MCF 10A (cell line): ENCODE data around the gene ADAM12. TPM values are rescaled to one million over a fixed set of nuclear protein-coding genes. Genes with fewer than 3 reads are reported as not detected.

ENCODE experiments used
- BruUV-seq: library from RNA; stranded (reverse); fragments of 400-500 nt; replicated peaks from 2 replicates; lab custom pipeline; 2021; lab: Mats Ljungman, UMichigan
- CTCF ChIA-PET: fragments of 300-600 bp; sonication (Branson Sonifier 250); formaldehyde crosslinking; extraction: SDS; loops from one replicate; lab custom pipeline; 2021; ENCODE audit warnings: antibody characterized with exemption, inconsistent platforms; lab: Yijun Ruan, JAX
- POLR2A ChIA-PET: fragments of 300-600, 350-650 bp; sonication (Branson Sonifier 250); formaldehyde crosslinking; extraction: SDS; loops from one replicate; lab custom pipeline; 2020; ENCODE audit warnings: antibody characterized with exemption, inconsistent platforms; lab: Yijun Ruan, JAX
- DNase-seq: peaks from one replicate; pipeline ENCODE4 v3.0.0-alpha.2; 2018; ENCODE audit not compliant: unreplicated experiment
- H3K27ac Mint-ChIP-seq: one replicate; pipeline ENCODE4 v1.8.0; 2022; ENCODE audit warnings: mild to moderate bottlenecking, low read depth, mixed read lengths; ENCODE audit not compliant: unreplicated experiment
- H3K27me3 Mint-ChIP-seq: one replicate; pipeline ENCODE4 v1.8.0; 2022; ENCODE audit warnings: mixed read lengths; ENCODE audit not compliant: insufficient read depth, unreplicated experiment
- H3K36me3 Mint-ChIP-seq: one replicate; pipeline ENCODE4 v1.8.0; 2022; ENCODE audit warnings: mild to moderate bottlenecking, moderate library complexity, mixed read lengths; ENCODE audit not compliant: insufficient read depth, unreplicated experiment
- H3K4me1 Mint-ChIP-seq: one replicate; pipeline ENCODE4 v1.8.0; 2022; ENCODE audit warnings: mixed read lengths; ENCODE audit not compliant: insufficient read depth, unreplicated experiment
- H3K4me3 Mint-ChIP-seq: one replicate; pipeline ENCODE4 v1.8.0; 2022; ENCODE audit warnings: mild to moderate bottlenecking, moderate library complexity, mixed read lengths; ENCODE audit not compliant: unreplicated experiment
- H3K9me3 Mint-ChIP-seq: one replicate; pipeline ENCODE4 v1.8.0; 2022; ENCODE audit warnings: mixed read lengths; ENCODE audit not compliant: unreplicated experiment
- intact Hi-C: fragments of 100-400 bp; cut with micrococcal nuclease; formaldehyde crosslinking; loops from 2 replicates; pipeline ENCODE4 v1.14.1; 2022
- total RNA-seq: library from RNA; stranded (reverse); gene quantifications from 2 replicates; pipeline ENCODE4 v1.2.3, GENCODE V29; 2022
- TF ChIP-seq, protein P1 (sequence below): fragments of 200-600 bp; IDR thresholded peaks from one replicate; pipeline ENCODE4 v1.8.0; 2022; ENCODE audit warnings: antibody characterized with exemption, mild to moderate bottlenecking; ENCODE audit not compliant: unreplicated experiment

The ADAM12 gene
- total RNA-seq, 1 experiment from 2014 or later: 2.2 TPM

DNA sequence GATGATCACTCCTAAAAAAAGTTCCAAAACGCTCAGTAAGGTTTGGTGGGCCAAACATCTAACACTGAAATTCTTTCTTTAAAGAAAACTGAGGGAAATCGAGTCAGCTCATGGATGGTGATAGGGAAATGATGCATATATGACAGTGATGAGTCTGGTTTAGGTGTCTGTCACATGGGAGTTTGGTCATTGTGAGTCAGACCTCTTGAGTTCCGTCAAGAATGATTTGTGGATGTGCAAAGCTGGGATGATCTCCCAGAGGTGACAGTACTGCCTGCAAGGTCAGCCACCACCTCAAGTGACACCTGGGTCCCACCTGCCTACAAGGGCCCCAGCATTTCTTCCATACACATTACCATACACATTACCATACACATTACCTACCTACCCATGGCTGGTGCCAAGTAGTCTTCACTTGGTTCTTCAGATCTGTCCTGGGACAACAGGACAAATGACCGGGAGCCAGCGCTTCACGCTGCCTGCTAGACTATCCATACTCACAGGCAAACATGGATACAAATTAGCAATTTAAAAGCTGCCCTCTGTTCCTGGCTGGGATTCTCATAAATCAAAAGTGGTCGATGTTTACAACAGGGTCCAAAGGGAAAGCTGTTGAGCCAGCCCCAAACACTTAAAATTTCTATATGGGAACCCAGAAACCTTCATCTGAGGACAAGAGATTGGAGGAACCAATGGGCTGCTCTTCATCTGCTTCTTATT is 128.4 kb downstream of the ADAM12 start:
- no peaks in the 10 kb centered on the region for H3K9me3 Mint-ChIP-seq
- ChIA-PET POLR2A (no interaction called here), CTCF (interaction anchor here (0.6 kb wide), 1 partner anchor 182 kb away, joined by 3 read pairs; no protein-coding TSS in a partner anchor)
- DNase-seq: no peak
- TF ChIP-seq, protein P1, sequence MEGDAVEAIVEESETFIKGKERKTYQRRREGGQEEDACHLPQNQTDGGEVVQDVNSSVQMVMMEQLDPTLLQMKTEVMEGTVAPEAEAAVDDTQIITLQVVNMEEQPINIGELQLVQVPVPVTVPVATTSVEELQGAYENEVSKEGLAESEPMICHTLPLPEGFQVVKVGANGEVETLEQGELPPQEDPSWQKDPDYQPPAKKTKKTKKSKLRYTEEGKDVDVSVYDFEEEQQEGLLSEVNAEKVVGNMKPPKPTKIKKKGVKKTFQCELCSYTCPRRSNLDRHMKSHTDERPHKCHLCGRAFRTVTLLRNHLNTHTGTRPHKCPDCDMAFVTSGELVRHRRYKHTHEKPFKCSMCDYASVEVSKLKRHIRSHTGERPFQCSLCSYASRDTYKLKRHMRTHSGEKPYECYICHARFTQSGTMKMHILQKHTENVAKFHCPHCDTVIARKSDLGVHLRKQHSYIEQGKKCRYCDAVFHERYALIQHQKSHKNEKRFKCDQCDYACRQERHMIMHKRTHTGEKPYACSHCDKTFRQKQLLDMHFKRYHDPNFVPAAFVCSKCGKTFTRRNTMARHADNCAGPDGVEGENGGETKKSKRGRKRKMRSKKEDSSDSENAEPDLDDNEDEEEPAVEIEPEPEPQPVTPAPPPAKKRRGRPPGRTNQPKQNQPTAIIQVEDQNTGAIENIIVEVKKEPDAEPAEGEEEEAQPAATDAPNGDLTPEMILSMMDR: no peak
- H3K4me1 Mint-ChIP-seq: no peaks in the 10 kb centered on the region
- no peak overlapping the region for H3K4me3 Mint-ChIP-seq
- intact Hi-C loops: loop anchor here (10.0 kb wide), 1 partner anchor 125 kb away; the partner anchor contains the start of gene ADAM12
- no peak overlapping the region for H3K27ac Mint-ChIP-seq
- BruUV-seq: no TSS peak
- H3K27me3 Mint-ChIP-seq: no peaks in the 10 kb centered on the region
- no peaks in the 10 kb centered on the region for H3K36me3 Mint-ChIP-seq

DNA sequence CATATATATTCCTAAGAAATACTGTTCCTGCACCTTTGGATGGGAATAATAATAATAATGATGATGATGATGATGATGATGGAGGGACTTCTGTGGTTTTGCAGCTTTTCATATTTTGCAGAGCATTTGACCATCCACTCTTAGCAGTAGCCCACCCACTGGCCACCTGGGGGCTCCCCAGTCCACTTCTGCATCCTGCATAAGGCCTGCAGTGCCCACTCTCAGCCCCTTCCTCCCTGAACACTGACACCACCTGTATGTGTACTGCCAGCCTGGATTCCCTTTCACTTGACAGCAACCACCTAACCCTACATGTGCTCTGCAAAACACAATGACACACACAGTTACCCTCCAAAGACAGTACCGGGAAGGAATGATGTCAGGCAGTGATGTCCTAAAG is 131.4 kb downstream of the ADAM12 start:
- Mint-ChIP-seq H3K4me1 (peaks cover 19% of the 10 kb centered on the region), H3K27me3 (no peaks in the 10 kb centered on the region), H3K27ac (no peak overlapping the region), H3K9me3 (peaks cover 5% of the 10 kb centered on the region), H3K36me3 (no peaks in the 10 kb centered on the region), H3K4me3 (no peak overlapping the region)
- intact Hi-C loops: loop anchor here (10.0 kb wide), 1 partner anchor 128 kb away; the partner anchor contains the start of gene ADAM12
- DNase-seq: no peak
- ChIA-PET CTCF (no interaction called here), POLR2A (no interaction called here)
- TF ChIP-seq, protein P1: no peak
- BruUV-seq: no TSS peak

GRCh38 chr10:126255313-126255712 is 133.0 kb downstream of the ADAM12 start:
- TF ChIP-seq, protein P1: no peak
- H3K4me1 Mint-ChIP-seq: peaks cover 19% of the 10 kb centered on the region
- no TSS peak for BruUV-seq
- H3K36me3 Mint-ChIP-seq: no peaks in the 10 kb centered on the region
- no peak overlapping the region for H3K27ac Mint-ChIP-seq
- no peaks in the 10 kb centered on the region for H3K27me3 Mint-ChIP-seq
- CTCF ChIA-PET: no interaction called here
- peaks cover 13% of the 10 kb centered on the region for H3K9me3 Mint-ChIP-seq
- H3K4me3 Mint-ChIP-seq: no peak overlapping the region
- POLR2A ChIA-PET: no interaction called here
- no peak for DNase-seq
- intact Hi-C loops: loop anchor here (10.0 kb wide), 1 partner anchor 129 kb away; the partner anchor contains the start of gene ADAM12

DNA sequence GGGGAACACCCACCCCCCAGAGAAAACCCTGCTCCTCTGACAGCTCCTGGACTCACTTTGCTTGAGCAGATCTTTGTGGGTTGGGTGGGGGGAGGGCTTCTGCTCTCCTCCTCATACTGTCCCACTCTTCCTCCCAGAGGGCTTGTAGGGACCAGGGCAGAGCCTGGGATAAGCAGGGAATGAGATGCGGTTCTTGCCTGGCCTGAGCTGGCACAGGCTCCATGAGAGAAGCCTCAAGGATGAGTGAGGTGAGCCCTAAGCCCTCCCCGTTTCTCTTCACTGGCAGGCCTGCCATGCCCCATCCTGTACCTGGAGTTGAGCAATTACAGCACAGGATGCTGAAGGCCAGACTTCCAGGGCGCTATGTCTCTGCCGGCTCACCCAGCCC is 134.7 kb downstream of the ADAM12 start:
- H3K27me3 Mint-ChIP-seq: no peaks in the 10 kb centered on the region
- peaks cover 13% of the 10 kb centered on the region for H3K9me3 Mint-ChIP-seq
- CTCF ChIA-PET: no interaction called here
- no peak overlapping the region for H3K27ac Mint-ChIP-seq
- BruUV-seq: no TSS peak
- H3K36me3 Mint-ChIP-seq: no peaks in the 10 kb centered on the region
- intact Hi-C loops: loop anchor here (10.0 kb wide), 1 partner anchor 131 kb away; the partner anchor contains the start of gene ADAM12
- DNase-seq: peak; percentile 61
- no peak overlapping the region for H3K4me3 Mint-ChIP-seq
- POLR2A ChIA-PET: no interaction called here
- peaks cover 19% of the 10 kb centered on the region for H3K4me1 Mint-ChIP-seq
- TF ChIP-seq, protein P1: no peak
